CD8-positive, alpha-beta memory T cell (primary cell): ENCODE data around the gene PRSS50. TPM values are rescaled to one million over a fixed set of nuclear protein-coding genes. Genes with fewer than 3 reads are reported as not detected.
A peak's percentile ranks its signal among the peaks of the same experiment; 100 is the strongest.

Experiments used
- CTCF ChIA-PET: fragments of 350-600 bp; sonication (Branson Sonifier 250); formaldehyde crosslinking; loops from one replicate; lab custom pipeline; 2021; ENCODE audit warnings: antibody characterized with exemption; lab: Charles Lee
- POLR2A ChIA-PET: fragments of 350-600 bp; sonication (Branson Sonifier 250); formaldehyde crosslinking; loops from one replicate; lab custom pipeline; 2021; ENCODE audit warnings: antibody characterized with exemption; lab: Charles Lee
- DNase-seq, 5 donors: peaks; one replicate each; pipeline versions ENCODE4 v3.0.0 to v3.0.0-alpha.2; 2020 to 2022; ENCODE audit warnings: mixed read lengths in 1 of 5
- H3K27ac ChIP-seq: one replicate; pipeline ENCODE4 v1.7.0; 2013; ENCODE audit warnings: low read depth, mild to moderate bottlenecking, low read length, moderate library complexity
- H3K27me3 ChIP-seq: 2 replicates; pipeline ENCODE4 v1.7.0; 2013; ENCODE audit warnings: low read length, mild to moderate bottlenecking; ENCODE audit not compliant: insufficient read depth, poor library complexity, severe bottlenecking
- H3K36me3 ChIP-seq: 2 replicates; pipeline ENCODE4 v1.7.0; 2013; ENCODE audit warnings: mild to moderate bottlenecking, low read length, moderate library complexity; ENCODE audit not compliant: insufficient read depth
- H3K4me1 ChIP-seq: 2 replicates; pipeline ENCODE4 v1.7.0; 2013; ENCODE audit warnings: mild to moderate bottlenecking, low read length, moderate library complexity; ENCODE audit not compliant: insufficient read depth
- H3K4me3 ChIP-seq: 2 replicates; pipeline ENCODE4 v1.7.0; 2013; ENCODE audit warnings: mild to moderate bottlenecking, low read length
- H3K9me3 ChIP-seq: 2 replicates; pipeline ENCODE4 v1.7.0; 2013; ENCODE audit warnings: mild to moderate bottlenecking, low read length
- H3K27ac Mint-ChIP-seq, 8 donors: one replicate each; pipeline ENCODE4 v1.8.0; 2020 to 2021; ENCODE audit warnings: mixed read lengths in 8 of 8, mild to moderate bottlenecking in 6 of 8, inconsistent platforms in 3 of 8, moderate library complexity in 3 of 8
- H3K27me3 Mint-ChIP-seq, 2 donors: one replicate each; pipeline ENCODE4 v1.8.0; 2020 to 2021; ENCODE audit warnings: mixed read lengths in 2 of 2, mild to moderate bottlenecking in 1 of 2, moderate library complexity in 1 of 2
- H3K36me3 Mint-ChIP-seq, 3 donors: one replicate each; pipeline ENCODE4 v1.8.0; 2020 to 2021; ENCODE audit warnings: mixed read lengths in 3 of 3, inconsistent platforms in 1 of 3, mild to moderate bottlenecking in 1 of 3
- H3K4me1 Mint-ChIP-seq, 3 donors: one replicate each; pipeline ENCODE4 v1.8.0; 2020 to 2021; ENCODE audit warnings: mixed read lengths in 3 of 3, inconsistent platforms in 1 of 3, mild to moderate bottlenecking in 1 of 3
- H3K4me3 Mint-ChIP-seq, 7 donors: one replicate each; pipeline ENCODE4 v1.8.0; 2020 to 2021; ENCODE audit warnings: mixed read lengths in 7 of 7, mild to moderate bottlenecking in 6 of 7, moderate library complexity in 4 of 7, inconsistent platforms in 2 of 7
- H3K9me3 Mint-ChIP-seq, 5 donors: one replicate each; pipeline ENCODE4 v1.8.0; 2020 to 2022; ENCODE audit warnings: mixed read lengths in 5 of 5, mild to moderate bottlenecking in 3 of 5, moderate library complexity in 2 of 5, inconsistent platforms in 1 of 5
- polyA plus RNA-seq: library from polyadenylated mRNA; unstranded; fragments of 300-500 nt; fragmentation: Illumina TruSeq; gene quantifications from one replicate; pipeline ENCODE4 v1.2.3, GENCODE V29; 2021
- total RNA-seq, 2 experiments: library from RNA; stranded (reverse); gene quantifications; one replicate each; pipeline ENCODE4 v1.2.3, GENCODE V29; 2021

Gene PRSS50
- total and polyA plus RNA-seq, 3 experiments from 2014 or later = 0.13 TPM; not detected in 2

DNA sequence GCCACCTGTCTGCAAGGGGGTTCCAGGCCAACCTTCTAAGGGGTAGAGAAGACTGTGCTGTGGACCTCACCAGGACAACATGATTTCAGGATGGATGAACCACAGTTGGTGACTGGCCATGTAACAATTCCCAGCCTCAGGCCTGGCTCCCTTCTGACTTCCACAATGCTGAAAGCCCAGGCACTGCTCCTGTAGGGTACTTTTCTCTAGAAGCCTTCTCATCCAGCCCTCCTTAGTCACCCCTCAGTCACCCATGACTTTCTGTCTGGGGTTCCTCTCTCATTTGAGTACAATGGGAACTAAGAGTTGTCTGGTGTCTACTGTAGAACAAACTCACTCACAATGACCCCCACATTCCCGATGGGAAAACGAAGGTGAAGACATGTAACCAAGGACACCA, 32.8 kb downstream of the PRSS50 start:
- Histone ChIP-seq H3K9me3 (no peaks in the 10 kb centered on the region), H3K27me3 (no peaks in the 10 kb centered on the region), H3K36me3 (no peaks in the 10 kb centered on the region), H3K27ac (no peak overlapping the region), H3K4me1 (no peaks in the 10 kb centered on the region), H3K4me3 (no peak overlapping the region)
- Mint-ChIP-seq H3K27ac (peak overlapping the region in 2 of 8 donors; percentile 9 to 50), H3K4me3 (no peak overlapping the region), H3K27me3 (peaks cover 0 to 2% of the 10 kb centered on the region in 2 donors), H3K36me3 (peaks cover 0 to 1% (median 0%) of the 10 kb centered on the region in 3 donors), H3K4me1 (peaks cover 0 to 1% (median 1%) of the 10 kb centered on the region in 3 donors), H3K9me3 (no peaks in the 10 kb centered on the region)
- no peak for DNase-seq
- ChIA-PET CTCF (no interaction called here), POLR2A (no interaction called here)

DNA sequence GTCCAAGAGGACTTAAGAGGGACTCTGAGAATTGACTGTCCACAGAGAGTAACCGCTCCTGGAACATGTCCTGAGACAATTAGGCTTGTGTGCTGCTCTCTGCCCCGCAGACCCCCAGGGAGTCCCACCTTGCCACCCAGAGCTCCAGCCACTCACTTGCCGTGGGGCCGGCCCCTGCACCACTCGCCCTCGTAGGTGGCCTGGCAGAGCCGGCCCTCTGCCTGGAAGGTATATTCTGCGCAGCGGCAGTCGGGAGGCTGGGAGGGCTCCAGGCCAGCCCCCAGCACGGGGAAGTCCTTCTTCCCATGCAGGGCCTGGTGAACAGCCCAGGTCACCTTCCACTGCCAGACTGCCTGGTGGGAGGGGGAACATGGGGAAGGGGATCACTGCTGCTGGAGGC, 34.7 kb downstream of the PRSS50 start:
- no peaks in the 10 kb centered on the region for H3K4me1 Mint-ChIP-seq
- H3K27ac Mint-ChIP-seq = no peak overlapping the region
- H3K27me3 ChIP-seq = no peaks in the 10 kb centered on the region
- no peak overlapping the region for H3K4me3 Mint-ChIP-seq
- H3K36me3 ChIP-seq = no peaks in the 10 kb centered on the region
- H3K4me3 ChIP-seq = no peak overlapping the region
- no peak for DNase-seq
- H3K27ac ChIP-seq = no peak overlapping the region
- ChIA-PET CTCF (no interaction called here), POLR2A (no interaction called here)
- H3K36me3 Mint-ChIP-seq = peaks cover 0 to 3% (median 1%) of the 10 kb centered on the region in 3 donors
- no peaks in the 10 kb centered on the region for H3K9me3 Mint-ChIP-seq
- H3K9me3 ChIP-seq = no peaks in the 10 kb centered on the region
- H3K27me3 Mint-ChIP-seq = no peaks in the 10 kb centered on the region
- H3K4me1 ChIP-seq = no peaks in the 10 kb centered on the region

DNA sequence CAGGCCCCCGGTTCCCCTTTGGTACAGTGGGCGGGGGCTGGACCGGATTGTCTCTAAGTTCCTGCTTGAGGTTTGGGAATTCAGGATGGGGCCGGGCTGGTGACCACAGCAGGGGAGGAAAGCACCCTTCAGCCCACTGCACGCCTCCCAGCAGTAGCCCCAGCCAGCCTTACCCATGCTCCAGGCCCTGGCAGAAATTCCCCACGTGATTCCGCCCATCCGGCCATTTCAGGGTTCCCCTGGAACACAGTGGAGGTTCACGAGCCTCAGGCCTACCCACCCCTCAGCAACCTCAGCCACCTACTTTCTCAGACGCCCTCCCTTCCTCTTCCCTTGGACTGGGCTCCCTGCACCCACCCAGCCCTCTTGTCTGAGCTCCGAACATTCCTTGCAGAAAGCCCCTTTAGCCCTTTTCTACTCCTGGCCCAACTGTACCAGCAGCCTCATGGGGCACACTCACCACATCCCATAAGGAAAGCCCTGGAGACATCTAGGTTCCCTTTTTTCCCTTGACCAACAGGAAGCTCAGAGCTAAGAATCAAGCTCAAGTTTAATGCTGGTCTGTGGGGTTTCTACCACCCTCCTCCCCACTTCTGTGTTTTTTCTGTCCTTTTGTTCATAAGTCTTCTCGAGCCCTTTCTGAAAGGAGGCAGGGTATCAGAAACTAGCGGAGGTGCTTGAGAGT, 35.7 kb downstream of the PRSS50 start:
- no peak overlapping the region for H3K4me3 ChIP-seq
- ChIA-PET CTCF (no interaction called here), POLR2A (no interaction called here)
- Mint-ChIP-seq H3K4me1 (no peaks in the 10 kb centered on the region), H3K4me3 (peak overlapping the region in 1 of 7 donors; percentile 48), H3K36me3 (peaks cover 0 to 3% (median 1%) of the 10 kb centered on the region in 3 donors), H3K27ac (no peak overlapping the region), H3K9me3 (no peaks in the 10 kb centered on the region), H3K27me3 (peaks cover 0 to 2% of the 10 kb centered on the region in 2 donors)
- no peak overlapping the region for H3K27ac ChIP-seq
- H3K27me3 ChIP-seq = no peaks in the 10 kb centered on the region
- no peak for DNase-seq
- H3K9me3 ChIP-seq = no peaks in the 10 kb centered on the region
- no peaks in the 10 kb centered on the region for H3K36me3 ChIP-seq
- H3K4me1 ChIP-seq = no peaks in the 10 kb centered on the region

DNA sequence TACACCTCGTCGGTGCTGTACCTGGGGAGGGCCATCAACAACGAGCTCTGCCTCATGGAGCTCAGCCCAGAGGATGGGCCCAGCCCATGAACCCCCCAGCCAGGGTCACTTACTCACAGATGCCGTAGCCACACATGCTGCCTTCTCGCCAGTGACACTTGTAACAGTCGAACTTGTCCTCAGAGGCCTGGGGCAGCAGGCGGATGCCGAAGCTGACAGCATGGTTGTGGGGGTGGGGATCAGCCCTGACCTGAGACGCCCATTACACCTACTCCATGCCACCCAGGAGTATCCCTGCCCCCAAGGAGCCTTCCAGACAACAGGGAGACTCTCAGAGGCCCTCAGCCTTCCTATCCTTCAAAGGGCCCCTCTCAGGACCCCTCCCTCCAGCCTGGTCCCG, 36.3 kb downstream of the PRSS50 start:
- Mint-ChIP-seq H3K27ac (peak overlapping the region in 1 of 8 donors; percentile 75), H3K27me3 (peaks cover 0 to 2% of the 10 kb centered on the region in 2 donors), H3K4me1 (no peaks in the 10 kb centered on the region), H3K4me3 (no peak overlapping the region), H3K36me3 (peaks cover 0 to 3% (median 1%) of the 10 kb centered on the region in 3 donors), H3K9me3 (no peaks in the 10 kb centered on the region)
- H3K9me3 ChIP-seq = no peaks in the 10 kb centered on the region
- H3K27ac ChIP-seq = no peak overlapping the region
- H3K36me3 ChIP-seq = no peaks in the 10 kb centered on the region
- no peaks in the 10 kb centered on the region for H3K27me3 ChIP-seq
- POLR2A ChIA-PET = no interaction called here
- no peaks in the 10 kb centered on the region for H3K4me1 ChIP-seq
- H3K4me3 ChIP-seq = no peak overlapping the region
- no peak for DNase-seq
- CTCF ChIA-PET = no interaction called here

DNA sequence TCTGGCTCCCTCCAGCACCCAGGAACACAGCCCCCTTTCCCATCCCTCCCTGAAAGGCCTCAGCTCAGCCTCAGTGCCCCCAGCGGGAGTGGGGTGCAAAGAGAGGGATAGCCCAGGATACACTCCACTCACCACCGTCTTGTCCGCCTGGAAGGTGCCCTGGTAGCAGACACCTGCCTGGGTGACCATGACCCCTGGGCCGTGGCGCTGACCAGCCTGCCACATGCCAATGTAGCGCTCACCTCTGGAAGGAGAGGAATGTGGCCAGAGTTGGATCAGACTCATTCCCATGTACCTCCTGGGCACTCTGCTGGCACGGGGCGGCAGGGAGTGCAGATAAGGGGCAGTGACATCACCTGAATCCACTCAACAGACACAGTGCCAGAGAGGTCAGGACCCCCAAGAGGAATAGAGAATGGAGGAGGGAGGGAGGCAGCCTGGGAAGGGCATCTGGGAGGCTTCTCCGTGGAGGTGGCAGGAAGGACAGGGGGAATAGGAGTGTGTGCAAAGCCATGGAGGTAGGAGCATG, 37.3 kb downstream of the PRSS50 start:
- DNase-seq = no peak
- no peaks in the 10 kb centered on the region for H3K9me3 Mint-ChIP-seq
- Histone ChIP-seq H3K36me3 (no peaks in the 10 kb centered on the region), H3K9me3 (no peaks in the 10 kb centered on the region), H3K4me3 (no peak overlapping the region), H3K4me1 (no peaks in the 10 kb centered on the region), H3K27ac (no peak overlapping the region), H3K27me3 (no peaks in the 10 kb centered on the region)
- no peaks in the 10 kb centered on the region for H3K4me1 Mint-ChIP-seq
- peaks cover 0 to 2% of the 10 kb centered on the region in 2 donors for H3K27me3 Mint-ChIP-seq
- peaks cover 0 to 3% (median 1%) of the 10 kb centered on the region in 3 donors for H3K36me3 Mint-ChIP-seq
- peak overlapping the region in 1 of 8 donors; percentile 38 for H3K27ac Mint-ChIP-seq
- CTCF ChIA-PET = no interaction called here
- H3K4me3 Mint-ChIP-seq = no peak overlapping the region
- POLR2A ChIA-PET = no interaction called here

DNA sequence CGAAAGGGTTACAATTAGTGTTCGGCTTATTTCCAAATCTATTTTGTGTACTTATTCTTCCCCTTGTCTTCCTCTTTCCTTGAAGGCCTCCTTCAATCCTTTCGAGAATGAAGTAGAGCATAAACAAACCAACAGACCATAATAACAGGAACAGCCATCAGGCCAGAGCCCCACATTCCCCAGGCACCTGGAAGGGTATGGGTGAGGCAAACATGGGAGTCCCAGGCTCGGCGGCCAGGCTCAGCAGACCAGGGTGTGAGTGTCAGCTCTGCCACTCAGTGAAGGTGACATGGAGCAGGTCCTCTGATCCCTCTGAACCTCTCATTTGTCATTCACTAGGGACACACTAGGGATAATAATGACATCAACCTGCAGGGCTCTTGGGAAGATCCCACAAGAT, 38.0 kb downstream of the PRSS50 start:
- POLR2A ChIA-PET = no interaction called here
- Mint-ChIP-seq H3K9me3 (no peaks in the 10 kb centered on the region), H3K4me3 (no peak overlapping the region), H3K4me1 (no peaks in the 10 kb centered on the region), H3K36me3 (peaks cover 0 to 3% (median 0%) of the 10 kb centered on the region in 3 donors), H3K27me3 (peaks cover 0 to 2% of the 10 kb centered on the region in 2 donors), H3K27ac (peak overlapping the region in 1 of 8 donors; percentile 59)
- no peak for DNase-seq
- H3K27ac ChIP-seq = no peak overlapping the region
- no peaks in the 10 kb centered on the region for H3K36me3 ChIP-seq
- CTCF ChIA-PET = no interaction called here
- no peaks in the 10 kb centered on the region for H3K9me3 ChIP-seq
- H3K27me3 ChIP-seq = no peaks in the 10 kb centered on the region
- H3K4me3 ChIP-seq = no peak overlapping the region
- no peaks in the 10 kb centered on the region for H3K4me1 ChIP-seq

DNA sequence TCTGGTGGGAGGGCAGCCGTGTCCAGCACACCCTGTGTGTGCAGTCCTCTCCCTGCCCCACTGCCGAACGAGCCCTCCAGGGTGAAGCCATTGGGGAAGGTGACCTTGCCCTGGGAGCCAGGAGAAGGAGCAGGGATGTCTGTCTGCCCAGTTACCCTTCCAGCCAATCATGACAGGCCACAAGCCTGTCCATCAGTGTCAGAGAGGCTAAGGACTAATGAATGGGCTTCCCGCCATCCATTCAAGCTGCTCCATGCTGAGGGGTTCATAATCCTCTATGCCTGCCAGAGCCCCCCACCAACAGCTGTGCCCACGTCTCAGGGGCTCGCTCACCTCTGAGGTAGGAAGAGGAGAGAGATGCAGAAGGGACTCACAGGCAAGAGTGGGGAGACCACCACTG, 39.4 kb downstream of the PRSS50 start:
- Histone ChIP-seq H3K27me3 (no peaks in the 10 kb centered on the region), H3K9me3 (no peaks in the 10 kb centered on the region), H3K4me1 (no peaks in the 10 kb centered on the region), H3K27ac (no peak overlapping the region), H3K36me3 (no peaks in the 10 kb centered on the region), H3K4me3 (no peak overlapping the region)
- H3K36me3 Mint-ChIP-seq = peaks cover 0 to 3% (median 0%) of the 10 kb centered on the region in 3 donors
- no peak overlapping the region for H3K27ac Mint-ChIP-seq
- CTCF ChIA-PET = no interaction called here
- POLR2A ChIA-PET = no interaction called here
- H3K9me3 Mint-ChIP-seq = no peaks in the 10 kb centered on the region
- H3K4me3 Mint-ChIP-seq = no peak overlapping the region
- no peak for DNase-seq
- H3K4me1 Mint-ChIP-seq = no peaks in the 10 kb centered on the region
- H3K27me3 Mint-ChIP-seq = peaks cover 0 to 2% of the 10 kb centered on the region in 2 donors

DNA sequence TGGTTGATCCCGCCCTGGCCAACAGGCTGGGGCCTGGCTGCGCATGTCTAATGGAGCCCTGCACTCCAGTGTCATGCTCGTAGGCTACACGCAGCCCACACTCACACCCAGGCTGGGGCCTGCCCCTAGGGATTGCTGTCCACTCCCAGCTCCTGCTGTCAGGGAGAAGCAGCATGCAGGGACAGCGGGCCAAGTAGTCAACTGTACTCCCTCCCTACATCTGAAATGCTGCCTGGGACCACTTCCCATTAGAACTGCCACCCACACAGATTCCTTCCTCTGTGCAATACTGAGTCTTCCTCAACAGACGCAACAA, 40.3 kb downstream of the PRSS50 start:
- no peak for DNase-seq
- Mint-ChIP-seq H3K4me1 (no peaks in the 10 kb centered on the region), H3K36me3 (peaks cover 0 to 4% (median 0%) of the 10 kb centered on the region in 3 donors), H3K4me3 (no peak overlapping the region), H3K9me3 (no peaks in the 10 kb centered on the region), H3K27me3 (peaks cover 0 to 2% of the 10 kb centered on the region in 2 donors), H3K27ac (peak overlapping the region in 1 of 8 donors; percentile 48)
- no peaks in the 10 kb centered on the region for H3K36me3 ChIP-seq
- H3K27me3 ChIP-seq = no peaks in the 10 kb centered on the region
- CTCF ChIA-PET = no interaction called here
- no peak overlapping the region for H3K27ac ChIP-seq
- no peaks in the 10 kb centered on the region for H3K4me1 ChIP-seq
- no peak overlapping the region for H3K4me3 ChIP-seq
- no peaks in the 10 kb centered on the region for H3K9me3 ChIP-seq
- POLR2A ChIA-PET = no interaction called here
